AG09319 (cell line): Measurements from ENCODE around the gene BRSK1.

ENCODE experiments used
- DNase-seq: peaks from one replicate; pipeline ENCODE4 v3.0.0-alpha.2; 2010; ENCODE audit warnings: low read depth; ENCODE audit errors: extremely low read depth
- TF ChIP-seq, protein P1 (sequence below): IDR thresholded peaks from 2 replicates; pipeline ENCODE4 v1.5.1; 2011; ENCODE audit warnings: low read depth, mild to moderate bottlenecking, inconsistent platforms, low read length, moderate library complexity

Gene BRSK1

DNA sequence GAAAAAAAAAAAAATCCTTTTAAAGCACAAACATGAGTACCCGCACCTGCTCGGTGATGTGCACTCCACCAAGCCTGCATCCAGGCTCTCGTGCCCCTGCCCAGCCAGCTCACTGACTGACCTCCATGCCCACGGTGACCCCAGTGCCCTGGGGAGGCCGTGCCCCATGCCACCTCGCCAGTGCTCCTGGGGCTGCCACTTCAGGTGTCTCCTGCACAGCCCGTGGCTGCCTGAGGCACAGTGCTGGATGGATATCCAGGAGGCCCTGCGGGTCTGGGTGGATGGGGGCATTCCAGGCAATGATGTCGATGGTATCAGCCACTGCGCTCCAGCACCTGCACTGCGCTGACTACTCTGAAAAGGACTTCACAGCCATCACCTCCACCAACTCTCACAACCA is 34.0 kb upstream of the BRSK1 start:
- no peak for DNase-seq
- TF ChIP-seq, protein P1, sequence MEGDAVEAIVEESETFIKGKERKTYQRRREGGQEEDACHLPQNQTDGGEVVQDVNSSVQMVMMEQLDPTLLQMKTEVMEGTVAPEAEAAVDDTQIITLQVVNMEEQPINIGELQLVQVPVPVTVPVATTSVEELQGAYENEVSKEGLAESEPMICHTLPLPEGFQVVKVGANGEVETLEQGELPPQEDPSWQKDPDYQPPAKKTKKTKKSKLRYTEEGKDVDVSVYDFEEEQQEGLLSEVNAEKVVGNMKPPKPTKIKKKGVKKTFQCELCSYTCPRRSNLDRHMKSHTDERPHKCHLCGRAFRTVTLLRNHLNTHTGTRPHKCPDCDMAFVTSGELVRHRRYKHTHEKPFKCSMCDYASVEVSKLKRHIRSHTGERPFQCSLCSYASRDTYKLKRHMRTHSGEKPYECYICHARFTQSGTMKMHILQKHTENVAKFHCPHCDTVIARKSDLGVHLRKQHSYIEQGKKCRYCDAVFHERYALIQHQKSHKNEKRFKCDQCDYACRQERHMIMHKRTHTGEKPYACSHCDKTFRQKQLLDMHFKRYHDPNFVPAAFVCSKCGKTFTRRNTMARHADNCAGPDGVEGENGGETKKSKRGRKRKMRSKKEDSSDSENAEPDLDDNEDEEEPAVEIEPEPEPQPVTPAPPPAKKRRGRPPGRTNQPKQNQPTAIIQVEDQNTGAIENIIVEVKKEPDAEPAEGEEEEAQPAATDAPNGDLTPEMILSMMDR = no peak

DNA sequence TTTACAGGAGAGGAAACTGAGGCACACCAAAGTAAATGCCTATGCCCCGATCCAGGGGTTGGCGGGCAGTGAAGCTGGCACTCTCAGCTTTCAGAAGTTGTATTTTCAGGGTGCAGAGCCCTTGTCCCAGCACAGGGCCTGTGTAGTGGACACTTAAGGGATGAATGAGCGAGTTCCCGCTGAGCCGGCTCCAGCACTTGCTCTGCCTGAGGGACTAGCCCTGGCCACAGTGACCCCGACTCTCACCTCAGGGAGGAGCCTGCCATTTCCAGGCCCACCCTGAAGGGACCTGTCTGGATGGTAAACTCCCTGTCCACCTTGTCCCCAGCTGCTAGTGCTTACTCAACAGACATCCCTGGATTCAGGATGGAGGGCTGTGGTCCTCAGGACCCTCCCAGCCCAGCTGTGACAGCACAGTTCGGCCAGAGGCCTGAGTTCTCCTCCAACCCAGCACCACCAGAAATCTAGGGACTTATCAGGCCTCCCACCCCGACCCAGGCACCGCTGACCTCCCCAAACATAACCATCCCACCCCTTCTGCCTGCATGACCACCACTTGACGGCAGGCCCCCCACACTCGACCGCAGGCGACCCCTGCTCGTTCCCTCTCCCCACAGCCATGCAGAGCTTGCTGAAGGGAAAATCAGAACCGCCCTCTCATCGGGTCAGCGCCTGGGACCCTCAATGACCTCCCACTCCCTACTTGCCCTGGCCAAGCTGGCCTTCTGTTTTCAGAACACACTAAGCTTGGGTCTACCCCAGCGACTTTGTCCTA is 33.3 kb upstream of the BRSK1 start:
- DNase-seq = no peak
- TF ChIP-seq, protein P1 = no peak

DNA sequence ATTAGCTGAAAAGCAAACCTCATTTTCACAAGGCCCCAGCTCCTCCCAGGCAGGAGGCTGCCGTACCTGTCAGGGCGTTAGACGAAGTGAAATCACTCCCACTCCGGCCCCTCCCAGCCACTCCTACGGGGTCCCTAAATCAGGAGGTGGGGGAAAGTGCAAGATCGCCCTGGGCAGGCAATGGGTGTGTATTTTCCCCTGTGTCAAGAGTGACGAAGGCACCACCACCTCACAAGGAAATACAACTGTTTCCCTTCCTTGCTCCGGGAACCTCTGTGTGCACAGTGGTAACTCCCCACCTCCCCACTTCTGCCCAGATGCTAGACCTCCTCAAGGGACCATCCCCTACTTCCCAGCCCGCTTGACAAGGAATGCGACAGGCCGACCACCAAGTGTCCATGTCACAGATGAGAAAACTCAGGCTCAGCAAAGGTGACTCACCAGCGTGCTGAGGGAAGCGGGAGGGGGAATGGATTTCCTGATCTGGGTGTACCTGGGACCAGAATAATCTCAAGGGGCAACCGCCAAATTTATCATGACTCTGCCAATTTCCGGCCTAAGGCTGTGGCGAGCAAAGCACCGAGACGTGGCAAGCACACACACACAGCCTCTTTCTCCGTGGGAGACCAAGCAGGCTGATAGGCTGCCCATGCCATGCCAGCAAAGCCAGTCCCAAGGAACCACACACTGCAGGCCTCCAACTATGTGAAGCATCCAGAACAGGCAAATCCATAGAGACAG is 32.3 kb upstream of the BRSK1 start:
- TF ChIP-seq, protein P1 = no peak
- DNase-seq = no peak

DNA sequence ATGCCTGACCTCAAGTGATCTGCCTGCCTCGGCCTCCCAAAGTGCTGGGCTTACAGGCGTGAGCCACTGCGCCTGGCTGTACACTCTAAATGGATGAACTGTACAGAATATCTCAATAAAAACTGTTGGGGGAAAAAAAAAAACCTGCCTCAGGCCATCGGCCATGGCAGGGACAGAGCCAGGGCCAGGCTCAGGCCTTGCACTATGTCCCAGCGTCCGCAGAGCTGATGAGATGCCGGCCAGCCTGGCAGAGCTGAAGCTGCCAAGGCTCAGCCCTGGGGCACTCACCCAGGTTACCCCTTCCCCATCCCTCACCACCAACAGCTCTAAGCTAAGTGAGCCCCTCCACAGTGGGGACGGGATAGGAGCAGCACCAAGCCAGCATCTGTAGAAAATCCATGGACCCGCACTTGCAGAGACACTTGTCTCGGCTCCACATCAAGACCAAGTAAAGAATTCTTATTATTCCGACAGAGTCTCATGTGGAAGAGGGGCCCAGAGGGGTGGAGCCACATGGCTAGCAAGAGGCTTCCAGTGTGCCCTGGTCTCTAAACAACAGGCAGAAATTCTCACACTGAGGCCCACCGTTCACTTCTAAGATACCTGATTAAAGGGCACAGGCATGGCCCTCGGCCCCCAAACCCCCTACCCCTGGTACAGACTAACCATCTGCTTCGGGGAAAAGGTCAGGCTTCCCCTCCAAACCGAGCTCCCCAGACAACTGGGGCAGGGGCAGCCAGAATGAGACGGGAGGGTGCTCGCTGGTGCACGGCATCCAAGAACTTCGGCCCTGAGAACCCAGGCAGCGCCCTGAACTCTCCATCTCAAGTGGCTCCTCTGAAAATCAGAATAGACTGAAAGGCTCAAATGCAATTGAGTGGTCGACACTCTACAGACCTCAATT is 30.8 kb upstream of the BRSK1 start:
- no peak for DNase-seq

DNA sequence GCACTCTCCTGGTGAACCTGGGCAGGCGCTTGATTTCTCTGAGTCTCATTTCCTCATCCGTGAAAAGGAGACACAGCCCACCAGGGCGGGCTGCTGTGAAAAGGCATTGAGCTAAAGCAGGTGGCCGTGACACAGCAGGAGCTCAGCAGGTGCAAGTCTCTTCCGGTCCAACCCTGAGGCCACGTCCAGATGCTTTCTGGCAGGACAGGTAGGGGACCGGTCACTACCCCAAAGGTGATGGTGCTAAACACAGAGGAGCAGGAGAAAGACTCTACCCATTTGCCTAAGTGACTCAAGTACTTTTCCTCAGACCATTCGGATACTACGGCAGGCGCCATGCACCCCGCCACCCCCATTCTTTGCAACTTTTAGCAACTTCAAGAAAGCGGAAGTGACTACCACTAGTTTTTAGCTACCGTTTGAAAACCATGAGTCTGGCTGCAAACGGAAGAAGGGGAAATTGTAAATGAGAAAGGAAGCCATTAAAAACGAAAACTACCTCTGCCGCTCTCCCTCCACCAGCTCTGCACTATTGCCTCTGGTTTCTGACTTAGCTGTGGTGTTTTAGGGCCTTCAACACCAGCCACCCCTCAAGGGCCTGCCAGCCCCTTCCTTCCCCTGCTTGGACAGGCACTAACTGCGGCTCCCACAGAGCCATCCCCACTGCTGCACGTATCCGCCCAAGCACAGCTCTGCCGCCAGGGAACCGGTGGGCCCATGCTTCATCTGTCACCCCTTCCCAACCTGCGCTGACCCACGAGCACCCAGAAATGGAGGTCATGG is 29.8 kb upstream of the BRSK1 start:
- TF ChIP-seq, protein P1 = no peak
- no peak for DNase-seq

More for the DNA sequence above, 30.8 kb upstream of the BRSK1 start:
- TF ChIP-seq, protein P1 = no peak

DNA sequence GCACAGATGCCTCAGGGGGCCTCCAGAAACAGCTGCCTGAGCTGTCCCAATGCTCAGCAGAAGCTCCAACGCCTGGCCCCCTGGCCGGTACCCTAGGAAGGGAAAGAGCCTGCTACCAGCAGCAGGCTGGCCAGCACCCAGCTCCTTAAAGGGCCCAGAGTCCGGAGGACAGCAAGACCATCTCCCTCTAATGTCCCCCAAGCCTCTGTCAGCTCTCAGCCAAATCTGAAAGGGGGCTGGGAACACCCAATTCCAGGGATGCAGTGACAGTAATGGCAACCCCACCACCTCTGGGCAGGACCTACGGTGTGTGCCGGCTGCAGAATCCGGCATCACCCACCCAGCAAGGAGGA is 29.2 kb upstream of the BRSK1 start:
- TF ChIP-seq, protein P1 = no peak
- no peak for DNase-seq
